Activated T-cell treated with anti-CD3 and anti-CD28 coated beads, Interleukin-2, amount 50 U/mL, for 4 hours (primary cell): ENCODE measurements around the gene POP5. TPM values are rescaled to one million over a fixed set of nuclear protein-coding genes. Genes with fewer than 3 reads are reported as not detected.
"Not testable (repeated sequence)": the region's sequence is repeated elsewhere in the genome, so short reads cannot be mapped to it uniquely, and the experiment has no call there.

Experiments
- ATAC-seq, 2 donors: fragments of 200-7000 bp; cut with Tn5 transposase; one replicate each; pipeline ENCODE4 v1.10.0; 2021
- DNase-seq: peaks from one replicate; pipeline ENCODE4 v3.0.0-alpha.2; 2020
- H3K27me3 Mint-ChIP-seq: one replicate; pipeline ENCODE4 v1.8.0; 2021; ENCODE audit warnings: low read depth, mixed read lengths
- H3K36me3 Mint-ChIP-seq: one replicate; pipeline ENCODE4 v1.8.0; 2022; ENCODE audit warnings: mixed read lengths; ENCODE audit not compliant: insufficient read depth
- H3K4me1 Mint-ChIP-seq: one replicate; pipeline ENCODE4 v1.8.0; 2021; ENCODE audit warnings: low read depth, mixed read lengths
- H3K4me3 Mint-ChIP-seq: one replicate; pipeline ENCODE4 v1.8.0; 2021; ENCODE audit warnings: mild to moderate bottlenecking, moderate library complexity, mixed read lengths
- H3K9me3 Mint-ChIP-seq: one replicate; pipeline ENCODE4 v1.8.0; 2021; ENCODE audit warnings: mixed read lengths
- total RNA-seq, 3 donors: library from RNA; stranded (reverse); gene quantifications; one replicate each; pipeline ENCODE4 v1.2.1, GENCODE V29; 2021

The POP5 gene, protein sequence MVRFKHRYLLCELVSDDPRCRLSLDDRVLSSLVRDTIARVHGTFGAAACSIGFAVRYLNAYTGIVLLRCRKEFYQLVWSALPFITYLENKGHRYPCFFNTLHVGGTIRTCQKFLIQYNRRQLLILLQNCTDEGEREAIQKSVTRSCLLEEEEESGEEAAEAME
- total RNA-seq: 10 to 100 TPM; 81.6 to 93.0 (median 92.6) TPM

DNA sequence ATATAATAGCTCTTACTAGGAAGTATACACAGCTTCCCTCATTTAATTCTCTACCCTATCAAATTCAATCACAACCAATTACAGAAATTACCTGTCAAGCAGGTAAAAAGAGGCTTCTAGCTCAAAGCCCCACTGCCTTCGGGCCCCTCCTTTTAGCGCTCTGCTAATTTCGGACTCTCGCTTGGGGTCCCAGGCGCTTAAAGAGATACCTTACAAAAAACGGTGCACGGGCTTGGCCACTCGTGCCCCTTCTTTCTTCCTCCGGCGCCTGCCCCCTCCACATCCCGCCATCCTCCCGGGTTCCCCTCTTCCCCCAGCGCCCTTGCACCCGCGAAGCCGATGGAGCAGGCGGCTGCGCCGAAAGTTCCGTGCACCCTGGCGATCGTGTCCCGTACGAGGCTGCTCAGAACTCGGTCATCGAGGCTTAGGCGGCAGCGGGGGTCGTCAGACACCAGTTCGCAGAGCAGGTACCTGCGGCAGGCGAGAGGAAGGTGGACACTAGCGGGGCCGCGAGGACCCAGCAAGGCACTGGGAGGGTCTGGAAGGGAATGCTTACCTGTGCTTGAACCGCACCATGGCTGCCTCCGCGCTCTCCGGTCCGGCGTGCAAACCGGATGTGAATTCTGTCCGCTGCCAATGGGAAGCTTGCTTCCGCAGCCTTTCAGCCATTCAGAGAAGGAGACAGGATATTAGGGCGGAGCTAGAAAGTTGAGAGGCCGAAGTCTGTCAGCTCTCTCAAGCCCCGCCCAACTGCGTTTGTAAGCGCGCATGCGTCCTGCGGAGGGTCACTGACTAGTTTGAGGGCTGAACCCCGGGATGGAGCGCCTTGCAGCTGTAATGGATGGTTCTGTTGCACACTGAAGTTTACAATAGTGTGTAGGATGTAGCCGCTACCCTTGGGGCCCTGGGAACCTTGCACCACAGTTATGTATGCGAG, at the start of gene POP5:
POP5 (minus strand) TSS at position 616 of the 937 bp plus-strand sequence; CDS start at position 576, 40 bp downstream.
- peak; percentile 88 for DNase-seq
- Mint-ChIP-seq H3K4me3 (peak within 1 kb of the TSS; percentile 98), H3K9me3 (no peaks in the 10 kb centered on the region), H3K36me3 (peaks cover 14% of the 10 kb centered on the region), H3K4me1 (peaks cover 35% of the 10 kb centered on the region), H3K27me3 (peaks cover 6% of the 10 kb centered on the region)
- peak; percentile 95 to 96 for ATAC-seq

GRCh38 chr12:120630104-120630892, 49.1 kb upstream of the POP5 start:
- DNase-seq: no peak
- Mint-ChIP-seq H3K4me1 (no peaks in the 10 kb centered on the region), H3K27me3 (peaks cover 3% of the 10 kb centered on the region), H3K4me3 (no peak overlapping the region), H3K36me3 (no peaks in the 10 kb centered on the region), H3K9me3 (no peaks in the 10 kb centered on the region)
- no peak for ATAC-seq

GRCh38 chr12:120628919-120629318, 47.7 kb upstream of the POP5 start:
- Mint-ChIP-seq H3K27me3 (peaks cover 3% of the 10 kb centered on the region), H3K36me3 (no peaks in the 10 kb centered on the region), H3K4me1 (no peaks in the 10 kb centered on the region), H3K4me3 (no peak overlapping the region), H3K9me3 (no peaks in the 10 kb centered on the region)
- no peak for ATAC-seq
- DNase-seq: no peak

- no peaks in the 10 kb centered on the region for H3K36me3 Mint-ChIP-seq
- H3K4me1 Mint-ChIP-seq: no peaks in the 10 kb centered on the region
- no peaks in the 10 kb centered on the region for H3K9me3 Mint-ChIP-seq
- DNase-seq (peak; percentile 26), ATAC-seq (no peak)
- peaks cover 1% of the 10 kb centered on the region for H3K27me3 Mint-ChIP-seq
- no peak overlapping the region for H3K4me3 Mint-ChIP-seq
These were observed 44.6 kb upstream of the POP5 start for GRCh38 chr12:120625557-120626419.

DNA sequence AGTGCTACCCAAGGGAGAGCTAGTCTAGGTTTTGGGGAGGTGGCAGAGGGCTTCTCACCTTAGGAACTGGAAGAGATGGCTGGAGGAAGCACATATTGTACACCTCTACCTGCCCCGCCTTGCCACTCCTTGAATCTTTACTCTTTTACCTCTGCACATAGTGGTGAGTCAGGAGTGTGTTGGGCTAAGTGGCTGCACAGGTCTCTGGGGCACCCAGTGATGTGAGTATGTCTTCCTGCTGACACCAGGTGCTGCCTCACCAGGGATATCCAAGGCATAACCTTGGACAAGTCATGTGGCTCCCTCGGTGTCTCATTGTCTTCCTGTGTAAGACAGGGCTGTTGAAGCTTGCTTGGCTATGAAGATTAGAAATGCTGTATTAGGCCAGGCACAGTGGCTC, 39.4 kb upstream of the POP5 start:
- Mint-ChIP-seq H3K4me1 (peaks cover 2% of the 10 kb centered on the region), H3K9me3 (no peaks in the 10 kb centered on the region), H3K27me3 (peaks cover 23% of the 10 kb centered on the region), H3K4me3 (no peak overlapping the region), H3K36me3 (no peaks in the 10 kb centered on the region)
- ATAC-seq (no peak), DNase-seq (no peak)

DNA sequence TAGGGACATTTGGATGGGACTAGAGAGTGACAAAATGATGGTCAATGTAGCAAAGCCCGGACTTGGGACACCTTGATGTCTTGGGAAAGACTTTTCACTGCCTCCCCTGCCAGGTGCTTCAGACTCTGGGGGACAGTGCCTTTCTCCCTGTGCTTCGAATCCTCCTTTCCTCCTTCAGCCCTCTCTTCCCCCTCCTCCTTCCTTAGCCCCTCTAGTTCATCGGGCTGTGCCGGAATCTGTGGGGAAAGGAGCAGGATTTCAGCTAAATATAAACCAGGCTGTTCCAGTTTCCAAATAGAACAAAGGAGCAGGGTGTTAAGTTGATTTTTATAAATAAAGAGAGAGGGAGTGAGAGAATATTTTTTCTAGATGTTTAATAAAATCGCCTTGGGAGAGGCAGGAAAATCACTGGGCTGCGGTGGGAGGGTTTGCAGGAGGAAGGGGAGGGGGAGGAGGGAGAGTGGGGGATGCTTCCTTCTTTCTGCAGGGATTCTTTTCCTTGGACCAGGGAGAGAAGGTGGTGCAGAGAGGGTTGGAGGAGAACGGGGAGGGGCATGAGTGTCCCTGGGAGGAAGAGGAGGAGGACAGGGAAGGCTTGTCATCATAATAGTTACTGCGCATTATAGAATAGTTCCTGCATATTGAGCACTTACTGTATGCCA, 37.9 kb upstream of the POP5 start:
- ATAC-seq: no peak
- Mint-ChIP-seq H3K4me1 (peaks cover 11% of the 10 kb centered on the region), H3K9me3 (no peaks in the 10 kb centered on the region), H3K27me3 (peaks cover 23% of the 10 kb centered on the region), H3K36me3 (no peaks in the 10 kb centered on the region), H3K4me3 (no peak overlapping the region)
- no peak for DNase-seq

- not testable (repeated sequence) for H3K9me3 Mint-ChIP-seq, ATAC-seq, H3K4me3 Mint-ChIP-seq, H3K36me3 Mint-ChIP-seq, DNase-seq
- H3K27me3 Mint-ChIP-seq: peaks cover 23% of the 10 kb centered on the region
- peaks cover 11% of the 10 kb centered on the region for H3K4me1 Mint-ChIP-seq
These were observed 36.6 kb upstream of the POP5 start for GRCh38 chr12:120617767-120618166.

DNA sequence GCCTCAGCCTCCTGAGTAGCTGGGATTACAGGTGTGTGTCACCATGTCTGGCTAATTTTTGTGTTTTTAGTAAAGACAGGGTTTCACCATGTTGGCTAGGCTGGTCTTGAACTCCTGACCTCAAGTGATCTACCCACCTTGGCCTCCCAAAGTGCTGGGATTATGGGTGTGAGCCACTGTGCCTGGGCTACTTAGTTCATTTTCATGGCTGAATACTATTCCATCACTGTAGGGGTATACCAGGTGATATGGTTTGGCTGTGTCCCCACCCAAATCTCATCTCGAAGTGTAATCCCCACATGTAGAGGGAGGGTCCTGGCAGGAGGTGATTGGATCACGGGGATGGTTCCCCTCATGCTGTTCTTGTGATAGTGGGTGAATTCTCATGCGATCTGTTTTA, 36.0 kb upstream of the POP5 start:
- Mint-ChIP-seq H3K4me1 (peaks cover 11% of the 10 kb centered on the region), H3K27me3 (peaks cover 23% of the 10 kb centered on the region)
- not testable (repeated sequence) for DNase-seq, H3K4me3 Mint-ChIP-seq, H3K36me3 Mint-ChIP-seq, H3K9me3 Mint-ChIP-seq, ATAC-seq

DNA sequence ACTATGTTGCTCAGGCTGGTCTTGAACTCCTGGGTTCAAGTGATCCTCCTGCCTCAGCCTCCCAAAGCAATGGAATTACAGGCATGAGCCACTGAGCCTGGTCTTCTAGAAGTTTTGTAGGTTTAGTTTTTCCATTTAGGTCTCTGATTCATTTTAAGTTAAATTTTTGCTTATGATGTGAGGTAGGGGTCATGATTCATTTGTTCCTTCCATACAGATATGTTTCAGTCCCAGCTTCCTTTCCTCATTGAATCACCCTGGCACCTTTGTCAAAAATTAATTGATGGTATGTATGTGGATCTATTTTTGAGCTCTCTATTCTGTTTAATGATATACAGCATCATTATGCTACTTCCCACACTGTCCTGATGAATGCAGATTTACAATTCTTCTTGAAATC, 33.6 kb upstream of the POP5 start:
- H3K27me3 Mint-ChIP-seq: peaks cover 15% of the 10 kb centered on the region
- DNase-seq (no peak), ATAC-seq (peak; percentile 60 to 63)
- H3K36me3 Mint-ChIP-seq: no peaks in the 10 kb centered on the region
- H3K9me3 Mint-ChIP-seq: no peaks in the 10 kb centered on the region
- peaks cover 11% of the 10 kb centered on the region for H3K4me1 Mint-ChIP-seq
- H3K4me3 Mint-ChIP-seq: no peak overlapping the region

DNA sequence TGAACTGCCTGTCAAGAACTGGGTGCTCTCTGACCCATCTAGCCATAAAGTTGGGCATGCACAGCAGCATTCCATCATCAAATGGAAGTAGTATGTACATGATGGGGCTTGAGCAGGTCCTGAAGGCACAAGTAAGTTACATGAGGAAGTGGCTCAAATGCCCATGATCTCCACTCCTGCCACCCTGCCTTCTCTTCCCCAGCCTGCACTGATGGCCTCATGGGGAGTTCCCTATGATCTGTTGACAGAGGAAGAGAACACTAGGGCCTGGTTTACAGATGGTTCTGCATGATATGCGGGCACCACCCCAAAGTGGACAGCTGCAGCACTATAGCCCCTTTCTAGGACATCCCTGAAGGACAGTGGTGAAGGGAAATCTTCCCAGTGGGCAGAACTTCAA, 30.3 kb upstream of the POP5 start:
- H3K9me3 Mint-ChIP-seq, ATAC-seq, H3K36me3 Mint-ChIP-seq: not testable (repeated sequence)

GRCh38 chr12:120610560-120610959, 29.4 kb upstream of the POP5 start:
- Mint-ChIP-seq H3K4me1 (peaks cover 9% of the 10 kb centered on the region), H3K36me3 (no peaks in the 10 kb centered on the region), H3K4me3 (no peak overlapping the region), H3K9me3 (no peaks in the 10 kb centered on the region), H3K27me3 (no peaks in the 10 kb centered on the region)
- ATAC-seq (no peak), DNase-seq (no peak)

More for the DNA sequence above, 30.3 kb upstream of the POP5 start:
- DNase-seq, H3K27me3 Mint-ChIP-seq, H3K4me1 Mint-ChIP-seq, H3K4me3 Mint-ChIP-seq: not testable (repeated sequence)

DNA sequence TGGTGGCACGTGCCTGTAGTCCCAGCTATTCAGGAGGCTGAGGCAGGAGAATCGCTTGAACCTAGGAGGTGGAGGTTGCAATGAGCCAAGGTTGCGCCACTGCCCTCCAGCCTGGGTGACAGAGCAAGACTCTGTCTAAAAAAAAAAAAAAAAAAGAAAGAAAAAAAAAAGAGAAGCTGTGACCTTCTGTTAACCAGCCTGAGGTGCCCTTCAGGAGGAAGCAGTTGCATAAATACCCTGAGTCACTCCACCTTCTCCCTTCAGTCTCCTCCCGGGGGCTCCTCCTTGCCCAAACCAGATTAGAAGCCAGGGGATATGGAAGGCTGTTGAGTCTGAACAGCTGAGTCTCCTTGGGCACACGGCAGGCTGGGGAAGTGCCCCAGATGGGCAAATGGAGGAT, 21.2 kb upstream of the POP5 start:
- H3K36me3 Mint-ChIP-seq: not testable (repeated sequence)

More for the DNA sequence above, 21.2 kb upstream of the POP5 start:
- not testable (repeated sequence) for H3K9me3 Mint-ChIP-seq, H3K4me1 Mint-ChIP-seq, DNase-seq, H3K27me3 Mint-ChIP-seq, H3K4me3 Mint-ChIP-seq, ATAC-seq
